HG03575 (cell line): ENCODE data around the gene GAPDHS.

ENCODE experiments used
- ATAC-seq: cut with Tn5 transposase; IDR thresholded peaks from one replicate; pipeline ENCODE4 v1.9.1; 2021; ENCODE audit not compliant: unreplicated experiment, insufficient number of reproducible peaks, low FRiP score; ENCODE audit errors: extremely low read depth

The GAPDHS gene

DNA sequence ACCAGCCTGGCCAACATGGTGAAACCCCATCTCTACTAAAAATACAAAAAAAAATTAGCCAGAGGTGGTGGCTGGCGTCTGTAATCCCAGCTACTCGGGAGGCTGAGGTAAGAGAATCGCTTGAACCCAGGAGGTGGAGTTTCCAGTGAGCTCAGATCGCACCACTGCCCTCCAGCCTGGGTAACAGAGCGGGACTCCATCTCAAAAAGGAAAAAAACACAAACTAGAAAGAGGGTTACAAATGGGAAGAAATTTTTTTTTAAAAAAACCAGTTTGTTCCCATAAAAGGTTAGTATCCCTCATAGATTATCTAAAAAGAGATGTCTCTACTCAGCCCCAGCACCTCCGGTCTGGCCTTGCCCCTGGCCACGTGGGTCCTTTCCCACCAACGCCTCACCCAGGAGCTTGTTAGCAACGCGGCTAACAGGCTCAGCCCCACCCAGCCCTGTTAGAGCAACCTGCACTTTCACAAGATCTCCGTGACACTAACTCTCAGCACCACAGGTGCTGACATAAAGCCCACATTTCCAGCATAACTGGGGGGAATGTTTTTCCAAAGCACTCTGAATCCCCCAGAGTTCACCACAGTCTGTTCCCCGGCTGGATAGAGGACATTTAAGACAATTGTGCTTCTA is 24.1 kb upstream of the GAPDHS start:
- ATAC-seq = no peak

GRCh38 chr19:35509861-35510625 is 23.2 kb upstream of the GAPDHS start:
- no peak for ATAC-seq

DNA sequence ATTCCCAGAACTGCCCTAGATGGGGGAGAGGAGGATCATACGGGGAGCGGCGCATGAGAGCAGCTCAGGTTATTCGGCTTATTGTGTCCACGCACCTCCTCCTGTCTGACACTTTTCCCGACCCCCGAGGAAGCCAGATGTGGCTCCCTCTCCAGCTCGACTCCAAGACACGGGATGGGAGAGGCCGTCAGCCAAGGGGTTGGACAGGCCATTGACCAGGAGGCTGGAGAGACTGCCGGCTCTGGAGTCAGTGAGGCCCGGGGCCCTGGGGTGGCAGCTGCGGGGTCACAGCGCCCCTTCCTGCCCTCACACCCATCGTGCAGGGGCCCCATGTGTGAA is 22.7 kb upstream of the GAPDHS start:
- ATAC-seq = no peak

DNA sequence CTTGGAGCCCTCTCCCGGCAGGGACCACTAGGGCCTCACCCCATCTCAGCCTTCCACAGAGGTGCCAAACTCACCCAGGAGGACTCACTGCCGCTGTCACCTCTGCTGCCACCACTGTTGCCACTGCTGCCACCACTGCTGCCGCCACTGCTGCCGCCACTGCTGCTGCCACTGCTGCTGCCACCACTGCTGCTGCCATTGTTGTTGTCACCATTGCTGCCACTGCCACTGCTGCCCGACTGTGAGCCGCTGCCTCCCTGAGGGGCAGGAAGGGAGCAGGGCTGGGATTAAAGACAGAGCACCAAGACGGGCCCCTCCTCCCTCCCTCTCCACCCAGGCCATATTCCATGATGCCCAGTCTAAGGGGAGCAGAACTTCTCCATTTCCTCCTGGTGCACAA is 21.9 kb upstream of the GAPDHS start:
- ATAC-seq = no peak

GRCh38 chr19:35512831-35513627 is 20.2 kb upstream of the GAPDHS start:
- no peak for ATAC-seq

DNA sequence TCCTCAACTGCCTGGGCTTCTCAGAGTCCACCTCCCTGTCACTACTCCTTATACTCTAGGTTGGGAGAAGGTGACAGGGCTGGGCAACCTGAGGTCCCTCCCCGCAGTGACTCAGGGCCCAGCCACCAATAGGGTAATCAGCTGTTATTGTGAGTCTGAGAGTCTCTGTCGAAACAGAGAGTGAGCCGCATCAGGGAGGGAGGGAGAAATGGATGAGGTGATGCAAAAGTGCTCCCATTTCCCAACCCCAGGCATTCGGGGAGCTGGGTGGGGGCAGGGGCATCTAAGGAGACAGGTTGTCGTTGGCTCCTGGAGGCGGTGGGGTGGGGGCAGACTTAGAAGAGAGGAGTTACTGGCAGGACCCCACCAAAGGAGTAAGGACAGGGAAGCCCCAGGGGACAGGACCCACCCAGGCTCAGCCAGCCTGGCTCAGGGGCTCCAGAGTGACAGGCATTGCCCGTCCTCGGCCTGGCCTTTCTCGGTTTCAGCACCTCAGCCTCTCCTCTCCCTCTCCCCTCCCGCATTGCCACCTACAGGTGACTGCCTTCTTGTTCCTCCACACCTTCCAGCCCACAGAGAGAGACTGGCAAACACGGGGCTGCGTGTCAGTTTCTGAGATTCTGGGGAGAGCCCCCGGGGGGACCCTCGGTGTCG is 19.5 kb upstream of the GAPDHS start, which contains the start of gene DMKN:
Gene DMKN (minus strand): TSS at position 22 of the 654 bp plus-strand sequence. CDS start 174 bp downstream, outside the sequence.
- ATAC-seq = no peak

- no peak for ATAC-seq
Observed at GRCh38 chr19:35514282-35514809, 18.9 kb upstream of the GAPDHS start.

GRCh38 chr19:35516310-35516709 is 16.9 kb upstream of the GAPDHS start:
- no peak for ATAC-seq

GRCh38 chr19:35517342-35517741 is 15.9 kb upstream of the GAPDHS start:
- no peak for ATAC-seq

DNA sequence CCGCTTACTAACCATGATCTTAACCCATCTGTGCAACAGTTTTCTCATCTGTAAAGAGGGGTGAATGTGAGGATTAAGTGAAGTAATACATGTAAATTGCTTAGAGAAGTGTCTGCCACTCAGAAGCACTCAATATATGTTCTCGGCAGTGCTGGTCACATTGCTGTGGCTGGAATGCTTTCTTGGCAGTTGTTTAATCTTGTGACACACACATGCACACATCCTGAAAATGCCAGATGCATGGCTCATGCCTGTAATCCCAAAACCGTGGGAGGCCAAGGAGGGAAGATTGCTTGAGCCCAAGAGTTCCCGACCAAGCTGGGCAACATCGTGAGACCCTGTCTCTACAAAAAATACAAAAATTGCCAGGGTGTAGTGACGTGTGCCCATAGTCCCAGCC is 14.9 kb upstream of the GAPDHS start:
- no peak for ATAC-seq

DNA sequence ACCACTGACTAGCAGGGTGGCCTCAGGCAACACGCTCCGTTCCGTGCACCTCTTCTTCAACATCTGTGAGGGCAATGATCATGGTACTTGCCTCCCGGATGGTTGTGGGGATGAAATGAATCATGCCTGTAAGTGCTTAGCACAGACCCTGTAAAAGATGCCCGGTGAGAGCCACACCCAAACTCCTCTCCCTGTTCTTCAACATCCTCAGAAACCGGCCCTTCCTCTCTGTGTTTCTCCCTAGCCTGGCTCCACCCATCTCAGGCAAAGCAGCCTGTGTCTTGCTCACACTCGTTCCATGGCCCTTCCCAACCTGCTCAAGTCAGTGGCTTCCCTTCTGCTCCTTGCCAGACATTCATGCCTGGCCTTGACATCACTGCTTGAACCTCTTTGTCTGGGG is 14.0 kb upstream of the GAPDHS start:
- ATAC-seq = no peak

DNA sequence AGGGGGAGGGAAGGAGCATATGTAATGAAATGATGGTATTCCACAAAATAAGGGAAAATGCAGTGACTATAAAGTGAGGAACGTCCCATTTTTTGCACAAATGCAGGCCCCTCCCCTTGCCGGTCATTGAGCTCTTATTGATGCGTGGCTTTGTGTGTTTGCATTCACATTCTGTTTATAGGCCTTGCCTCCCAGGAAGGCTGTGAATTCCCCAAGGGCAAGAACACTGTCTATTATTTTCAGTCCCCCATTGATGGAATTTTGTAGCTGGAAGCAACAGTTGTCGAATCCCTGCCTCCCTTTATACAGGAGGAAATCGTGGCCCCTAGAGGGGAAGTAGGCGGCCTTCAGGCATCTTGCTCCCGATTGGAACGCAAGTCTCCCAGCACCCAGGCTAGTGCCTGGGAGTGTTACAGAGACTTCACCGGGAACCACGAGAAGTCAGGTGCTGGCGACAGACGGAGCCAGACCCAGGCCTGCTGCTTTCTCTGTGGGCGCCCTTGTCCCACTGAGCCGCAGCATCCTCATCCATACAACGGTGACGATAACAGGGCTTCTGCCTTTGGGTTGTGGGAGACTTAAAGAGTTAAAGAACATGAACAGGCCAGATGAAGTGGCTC is 12.0 kb upstream of the GAPDHS start:
- no peak for ATAC-seq

DNA sequence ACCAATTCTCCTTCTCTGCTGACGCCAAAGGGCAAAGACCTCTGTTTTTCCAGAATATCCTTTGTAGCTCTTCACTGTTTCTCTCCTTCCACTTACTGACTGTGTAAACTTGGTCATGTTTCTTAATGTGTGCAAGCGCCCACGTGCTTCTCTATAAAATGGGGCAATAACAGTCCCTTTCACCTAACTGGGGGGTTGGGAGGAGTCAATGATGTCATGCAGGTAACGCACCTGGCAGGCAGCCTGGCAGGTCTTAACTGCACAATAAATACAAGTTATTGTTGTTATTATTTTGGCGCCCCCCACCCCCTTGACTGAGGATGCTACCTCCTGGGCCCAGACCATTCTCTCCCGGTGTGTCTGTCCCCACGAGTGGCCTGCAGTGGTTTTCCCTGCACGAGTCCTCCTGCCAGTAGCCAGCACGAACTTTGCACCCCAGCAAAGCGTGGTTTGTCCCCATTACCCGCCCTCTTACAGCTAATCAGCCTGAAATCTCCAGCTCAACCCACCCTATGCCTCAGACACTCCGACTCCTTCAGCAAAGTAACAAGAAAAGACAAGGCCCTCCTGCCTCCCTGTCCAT is 10.4 kb upstream of the GAPDHS start:
- no peak for ATAC-seq

DNA sequence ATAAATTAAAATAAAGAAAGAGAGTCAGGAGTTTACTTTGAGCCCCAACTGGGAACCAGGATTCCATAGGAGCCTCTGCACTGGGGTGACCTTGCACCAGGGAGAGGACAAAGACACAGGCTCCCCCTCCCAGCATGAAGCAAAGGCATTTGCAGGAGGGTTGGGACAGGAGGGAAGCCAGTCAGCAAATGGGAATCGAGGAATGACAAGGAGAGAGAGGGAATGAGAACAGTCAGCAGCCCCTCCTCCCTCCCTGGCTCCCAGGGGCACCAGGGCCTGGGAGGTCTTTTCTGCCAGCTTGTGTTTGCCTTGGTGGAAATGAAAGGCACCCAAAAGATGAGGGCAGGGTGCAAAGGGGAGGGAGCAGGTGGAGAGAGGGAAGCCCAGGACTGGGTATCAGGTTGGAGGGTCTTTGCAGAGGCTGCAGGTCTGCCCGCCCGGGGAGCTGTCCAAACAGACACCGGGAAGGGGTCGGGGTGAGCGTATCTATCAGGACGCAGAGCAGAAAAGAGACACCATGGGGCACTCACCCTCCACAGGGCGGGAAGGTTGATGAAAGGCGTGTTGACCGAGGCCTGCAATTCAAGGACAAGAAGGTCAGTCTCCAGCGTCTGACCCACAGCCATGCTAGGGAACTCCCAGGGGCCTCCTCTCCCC is 8.9 kb upstream of the GAPDHS start:
- ATAC-seq = no peak

DNA sequence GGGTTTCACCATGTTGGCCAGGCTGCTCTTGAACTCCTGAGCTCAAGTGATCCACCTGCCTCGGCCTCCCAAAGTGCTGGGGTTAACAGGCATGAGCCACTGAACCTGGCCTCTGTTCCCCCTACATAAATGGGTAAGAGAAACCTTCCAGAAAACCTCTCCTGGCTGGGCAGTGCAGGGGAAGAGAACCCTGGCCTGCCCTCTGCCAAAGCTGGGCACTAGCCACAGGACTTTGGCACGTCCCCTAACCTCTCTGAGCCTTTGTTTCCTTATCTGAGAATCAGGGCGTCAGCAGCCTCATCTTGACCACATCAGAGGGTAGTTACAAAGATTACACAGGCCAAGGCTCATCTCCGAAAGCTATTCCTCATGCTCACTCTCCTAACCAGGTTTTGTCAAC is 7.4 kb upstream of the GAPDHS start:
- no peak for ATAC-seq

DNA sequence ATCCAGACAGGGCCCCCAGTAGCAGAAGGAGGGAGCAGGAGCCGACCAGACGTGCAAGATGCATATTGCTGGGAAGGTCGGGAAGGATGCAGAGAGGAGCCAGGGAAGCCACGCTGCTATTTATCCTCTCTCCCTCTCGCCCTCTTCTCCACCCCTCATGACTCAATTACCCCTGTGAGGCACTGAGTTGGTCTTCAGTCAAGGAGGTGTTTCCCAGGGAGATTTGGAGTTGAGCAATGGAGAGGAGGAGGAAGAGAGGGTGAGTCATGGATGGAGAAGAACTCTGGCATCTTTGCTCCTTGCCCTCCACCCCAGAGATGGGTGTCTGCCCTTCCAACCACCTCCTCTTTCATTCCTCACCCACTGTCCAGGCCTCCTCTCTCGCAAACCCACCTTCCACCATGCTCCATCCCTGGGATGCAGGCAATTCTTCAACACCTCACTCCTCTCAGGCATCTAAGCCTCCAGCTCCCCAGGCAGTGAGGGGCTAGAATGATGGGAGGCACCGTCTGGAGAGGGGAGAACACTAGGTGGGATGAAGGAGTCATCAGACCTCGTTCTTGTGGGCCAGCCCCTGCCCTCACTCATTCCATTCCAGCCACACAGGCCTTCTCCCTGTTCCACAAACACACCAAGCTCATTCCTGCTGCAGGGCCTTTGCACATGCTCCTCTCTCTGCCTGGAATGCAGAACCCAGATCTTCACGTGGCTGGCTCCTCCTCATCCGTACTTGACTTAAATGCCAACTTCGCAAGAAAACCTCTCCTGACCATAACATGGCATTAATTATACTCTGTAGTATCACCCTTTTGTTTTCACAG is 4.8 kb upstream of the GAPDHS start, which contains the start of gene SBSN:
Gene SBSN (minus strand): TSS at position 94 of the 821 bp plus-strand sequence. CDS start 30 bp downstream, at position 64.
- no peak for ATAC-seq
